Measurements from ENCODE around the gene CCDC40. TPM values are rescaled to one million over a fixed set of nuclear protein-coding genes. Genes with fewer than 3 reads are reported as not detected.

Gene CCDC40
- polyA plus RNA-seq, 1 donor = 5.7 TPM

GRCh38 chr17:80146121-80147034 is 109.9 kb downstream of the CCDC40 start:
- Histone ChIP-seq H3K4me1 (ENCODE audit: control insufficient read depth, insufficient read depth, low read length) (peaks cover 5% of the 10 kb centered on the region), H3K27ac (ENCODE audit: low read length) (peak overlapping the region; percentile 28), H3K36me3 (ENCODE audit: control insufficient read depth, insufficient read depth, low read length) (peaks cover 27% of the 10 kb centered on the region), H3K4me3 (ENCODE audit: low read length) (peak overlapping the region; percentile 88), H3K27me3 (ENCODE audit: control insufficient read depth, insufficient read depth, low read length) (no peaks in the 10 kb centered on the region), H3K9me3 (ENCODE audit: control insufficient read depth, low read depth, low read length) (no peaks in the 10 kb centered on the region)
- peak; percentile 7 to 20 for DNase-seq
- no CpG with 5 or more reads among the region's 69 CpGs for WGBS (ENCODE audit: insufficient coverage, low lambda C conversion rate)

DNA sequence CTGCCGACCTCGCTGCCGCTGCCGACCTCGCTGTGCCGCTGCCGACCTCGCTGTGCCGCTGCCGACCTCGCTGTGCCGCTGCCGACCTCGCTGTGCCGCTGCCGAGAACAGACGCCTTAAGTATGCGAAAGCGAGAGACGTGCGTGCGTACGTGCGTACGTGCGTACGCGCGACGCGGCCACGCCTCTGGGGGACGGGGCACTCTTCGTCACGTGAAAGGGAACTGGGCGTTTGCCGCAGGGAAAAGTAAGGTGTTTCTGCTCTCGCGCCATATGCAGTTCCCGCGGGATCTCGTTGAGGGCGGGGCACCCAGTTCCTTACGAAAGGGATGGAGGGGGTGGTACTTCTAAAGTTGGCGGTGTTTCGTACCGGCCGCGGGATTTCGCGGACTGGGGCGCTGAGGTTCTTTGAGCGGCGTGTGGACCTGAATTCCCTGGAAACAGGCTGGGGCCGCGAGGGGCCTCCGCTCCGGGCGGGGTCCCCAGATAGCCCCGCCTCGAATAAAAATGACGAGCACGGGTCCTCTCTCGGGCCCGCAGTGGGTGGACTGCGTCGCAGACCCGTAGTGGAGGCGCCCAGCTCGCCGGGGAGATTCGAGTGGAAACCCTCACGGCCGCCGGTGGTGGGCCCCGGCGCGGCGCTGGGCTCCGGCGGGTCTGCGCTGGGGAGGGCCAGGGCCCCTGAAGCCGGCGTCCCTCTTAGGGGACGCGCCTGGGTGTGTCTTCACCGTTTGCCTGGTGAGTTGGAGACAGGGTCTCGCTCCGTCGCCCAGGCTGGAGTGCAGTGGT is 110.8 kb downstream of the CCDC40 start, which contains the start of gene EIF4A3:
EIF4A3 (minus strand) TSS at position 94 of the 788 bp plus-strand sequence. CDS start 167 bp downstream, outside the sequence.
- H3K4me3 ChIP-seq (ENCODE audit: low read length) = peak within 1 kb of the TSS; percentile 88
- WGBS (ENCODE audit: insufficient coverage, low lambda C conversion rate) = no CpG with 5 or more reads among the region's 90 CpGs
- H3K27me3 ChIP-seq (ENCODE audit: control insufficient read depth, insufficient read depth, low read length) = no peaks in the 10 kb centered on the region
- peak; percentile 100 for DNase-seq
- H3K9me3 ChIP-seq (ENCODE audit: control insufficient read depth, low read depth, low read length) = no peaks in the 10 kb centered on the region
- peak within 1 kb of the TSS; percentile 94 for H3K27ac ChIP-seq (ENCODE audit: low read length)
- H3K36me3 ChIP-seq (ENCODE audit: control insufficient read depth, insufficient read depth, low read length) = peaks cover 20% of the 10 kb centered on the region
- H3K4me1 ChIP-seq (ENCODE audit: control insufficient read depth, insufficient read depth, low read length) = peaks cover 5% of the 10 kb centered on the region

Other genes starting within 250 kb of the CCDC40 start
- 10.3 TPM for gene CBX8, start 239.6 kb upstream of the CCDC40 start, polyA plus RNA-seq
- gene CBX4, start 197.2 kb upstream of the CCDC40 start, polyA plus RNA-seq = 53.7 TPM
- 29.9 TPM for gene TBC1D16, start 770 bp upstream of the CCDC40 start, polyA plus RNA-seq
- 50.0 TPM for gene GAA, start 64.9 kb downstream of the CCDC40 start, polyA plus RNA-seq
- gene EIF4A3, start 110.5 kb downstream of the CCDC40 start, polyA plus RNA-seq = 95.0 TPM
- 3.2 TPM for gene CARD14, start 133.4 kb downstream of the CCDC40 start, polyA plus RNA-seq
- gene SGSH, start 183.7 kb downstream of the CCDC40 start, polyA plus RNA-seq = 77.5 TPM
- gene SLC26A11, start 183.8 kb downstream of the CCDC40 start, polyA plus RNA-seq = 82.8 TPM
- gene RNF213, start 224.2 kb downstream of the CCDC40 start, polyA plus RNA-seq = 103 TPM

All from large intestine (tissue), 3 donors.